H1 (cell line): Measurements from ENCODE around the gene CGN. TPM values are rescaled to one million over a fixed set of nuclear protein-coding genes. Genes with fewer than 3 reads are reported as not detected.

Experiments
- CTCF ChIA-PET: fragments of 300-600 bp; sonication (Branson Sonifier 250); formaldehyde crosslinking; loops from one replicate; lab custom pipeline; 2021; ENCODE audit not compliant: partially characterized antibody; lab: Charles Lee
- POLR2A ChIA-PET: fragments of 300-600 bp; sonication (Branson Sonifier 250); formaldehyde crosslinking; loops from one replicate; lab custom pipeline; 2021; ENCODE audit warnings: inconsistent platforms; ENCODE audit not compliant: partially characterized antibody; lab: Charles Lee
- DNase-seq, 2 experiments: peaks; one replicate each; pipeline versions ENCODE4 v3.0.0 to v3.0.0-alpha.2; 2010 to 2022; ENCODE audit warnings: low spot score in 2 of 2, low read depth in 1 of 2, mixed read lengths in 1 of 2
- FAIRE-seq: peaks from 2 replicates; lab custom pipeline; 2011; peaks lifted over from hg19 to GRCh38; lab: Jason Lieb, UNC
- H2AFZ ChIP-seq: 2 replicates; pipeline ENCODE4 v1.8.1; 2012; ENCODE audit warnings: low read length, inconsistent platforms
- H2AK5ac ChIP-seq: 2 replicates; pipeline ENCODE4 v1.6.1; 2013; ENCODE audit warnings: low read depth, low read length
- H2BK120ac ChIP-seq: replicated peaks from 2 replicates; pipeline ENCODE3; 2013; ENCODE audit warnings: low read depth, low read length, inconsistent platforms
- H2BK12ac ChIP-seq: 2 replicates; pipeline ENCODE4 v1.6.1; 2013; ENCODE audit warnings: low read depth, low read length
- H2BK15ac ChIP-seq: 2 replicates; pipeline ENCODE4 v1.6.1; 2013; ENCODE audit warnings: low read length
- H2BK20ac ChIP-seq: 2 replicates; pipeline ENCODE4 v1.6.1; 2013; ENCODE audit warnings: low read length
- H2BK5ac ChIP-seq: 2 replicates; pipeline ENCODE4 v1.6.1; 2013; ENCODE audit warnings: low read depth, low read length
- H3K14ac ChIP-seq: 2 replicates; pipeline ENCODE4 v1.6.1; 2013; ENCODE audit warnings: inconsistent platforms; ENCODE audit not compliant: insufficient read length
- H3K18ac ChIP-seq: 2 replicates; pipeline ENCODE4 v1.6.1; 2013; ENCODE audit warnings: low read length; ENCODE audit errors: extremely low read depth
- H3K23ac ChIP-seq: 2 replicates; pipeline ENCODE4 v1.6.1; 2013; ENCODE audit warnings: inconsistent platforms; ENCODE audit not compliant: insufficient read length
- H3K23me2 ChIP-seq: 2 replicates; pipeline ENCODE4 v1.6.1; 2013; ENCODE audit warnings: low read depth, low read length
- H3K27ac ChIP-seq: 2 replicates; pipeline ENCODE4 v1.6.1; 2011; ENCODE audit warnings: low read depth, low read length, inconsistent platforms
- H3K27me3 ChIP-seq, 4 experiments: replicated peaks in 1 of 4; 1 replicate in 1 of 4; 2 replicates in 3 of 4; pipeline versions ENCODE4 v1.6.1 to v1.8.1; 2011 to 2013; ENCODE audit warnings: low read length in 3 of 4, mild to moderate bottlenecking in 3 of 4, inconsistent platforms in 2 of 4, mixed read lengths in 2 of 4, moderate library complexity in 1 of 4; ENCODE audit not compliant: control insufficient read depth in 3 of 4, insufficient read depth in 3 of 4; ENCODE audit errors: extremely low read depth in 1 of 4
- H3K36me3 ChIP-seq, 4 experiments: 2 replicates each; pipeline versions ENCODE4 v1.6.1 to v1.8.1; 2011 to 2013; ENCODE audit warnings: mild to moderate bottlenecking in 4 of 4, low read length in 3 of 4, moderate library complexity in 2 of 4, control low read depth in 1 of 4, inconsistent platforms in 1 of 4; ENCODE audit not compliant: insufficient read depth in 4 of 4, control insufficient read depth in 2 of 4
- H3K4ac ChIP-seq: replicated peaks from 2 replicates; pipeline ENCODE3; 2013; ENCODE audit warnings: low read length, low read depth, mixed read lengths, inconsistent platforms; ENCODE audit not compliant: insufficient read length
- H3K4me1 ChIP-seq, 4 experiments: replicated peaks in 1 of 4; 1 replicate in 1 of 4; 2 replicates in 3 of 4; pipeline versions ENCODE4 v1.6.1 to v1.8.1; 2011 to 2013; ENCODE audit warnings: low read length in 3 of 4, inconsistent platforms in 2 of 4, mixed read lengths in 1 of 4; ENCODE audit not compliant: insufficient read depth in 4 of 4, control insufficient read depth in 3 of 4
- H3K4me2 ChIP-seq, 2 experiments: 2 replicates each; pipeline versions ENCODE4 v1.6.1 to v1.8.1; 2011 to 2013; ENCODE audit warnings: low read depth in 2 of 2, low read length in 2 of 2, control low read depth in 1 of 2, inconsistent platforms in 1 of 2, mild to moderate bottlenecking in 1 of 2; ENCODE audit not compliant: insufficient read depth in 1 of 2
- H3K4me3 ChIP-seq, 4 experiments: fragments of 200-600, 300-600 bp in 1 of 4; sonication (generic), shearing (Covaris generic), sonication (Bioruptor Twin) in 1 of 4; 2 replicates each; pipeline versions ENCODE4 v1.5.1 to v1.8.1; 2011 to 2016; ENCODE audit warnings: low read length in 4 of 4, low read depth in 3 of 4, control low read depth in 2 of 4, inconsistent platforms in 2 of 4, mild to moderate bottlenecking in 2 of 4, mixed read lengths in 1 of 4, moderate library complexity in 1 of 4; ENCODE audit not compliant: insufficient read depth in 2 of 4; ENCODE audit errors: extremely low read depth in 1 of 4
- H3K56ac ChIP-seq: replicated peaks from 2 replicates; pipeline ENCODE3; 2013; ENCODE audit warnings: low read depth, mild to moderate bottlenecking, mixed read lengths, low read length, inconsistent platforms; ENCODE audit not compliant: insufficient read length
- H3K79me1 ChIP-seq: 2 replicates; pipeline ENCODE4 v1.6.1; 2013; ENCODE audit warnings: low read depth, low read length, control low read depth
- H3K79me2 ChIP-seq, 2 experiments: 2 replicates each; pipeline versions ENCODE4 v1.6.1 to v1.8.1; 2012 to 2013; ENCODE audit warnings: low read length in 2 of 2, mild to moderate bottlenecking in 2 of 2, inconsistent platforms in 1 of 2; ENCODE audit not compliant: insufficient read depth in 2 of 2, control insufficient read depth in 1 of 2
- H3K9ac ChIP-seq, 4 experiments: replicated peaks in 1 of 4; 1 replicate in 1 of 4; 2 replicates in 3 of 4; pipeline versions ENCODE4 v1.6.1 to v1.8.1; 2011 to 2013; ENCODE audit warnings: low read depth in 3 of 4, low read length in 3 of 4, control low read depth in 2 of 4, mild to moderate bottlenecking in 2 of 4, moderate library complexity in 2 of 4, inconsistent platforms in 1 of 4; ENCODE audit errors: extremely low read depth in 1 of 4
- H3K9me3 ChIP-seq, 2 experiments: 2 replicates each; pipeline versions ENCODE4 v1.6.1 to v1.8.1; 2012 to 2013; ENCODE audit warnings: mild to moderate bottlenecking in 2 of 2, moderate library complexity in 2 of 2, control low read depth in 1 of 2, inconsistent platforms in 1 of 2, low read depth in 1 of 2, low read length in 1 of 2, mixed read lengths in 1 of 2; ENCODE audit not compliant: insufficient read depth in 2 of 2
- H4K20me1 ChIP-seq, 2 experiments: replicated peaks in 1 of 2; 2 replicates each; pipeline versions ENCODE3 to v1.8.1; 2011 to 2013; ENCODE audit warnings: inconsistent platforms in 2 of 2, low read length in 2 of 2, mild to moderate bottlenecking in 1 of 2; ENCODE audit not compliant: insufficient read depth in 2 of 2, control insufficient read depth in 1 of 2
- H4K5ac ChIP-seq: 2 replicates; pipeline ENCODE4 v1.6.1; 2013; ENCODE audit warnings: low read length, low read depth, mixed read lengths, inconsistent platforms; ENCODE audit not compliant: insufficient read length
- H4K8ac ChIP-seq: 2 replicates; pipeline ENCODE4 v1.8.0; 2013; ENCODE audit warnings: mild to moderate bottlenecking, moderate library complexity, low read length, inconsistent platforms; ENCODE audit not compliant: insufficient read depth; ENCODE audit errors: extremely low read depth
- H4K91ac ChIP-seq: replicated peaks from 2 replicates; pipeline ENCODE3; 2013; ENCODE audit warnings: low read length, mixed read lengths, inconsistent platforms; ENCODE audit not compliant: insufficient read length
- ASH2L ChIP-seq: fragments of 200-600, 300-600 bp; sonication (generic); IDR thresholded peaks from one replicate; pipeline ENCODE4 v1.7.1; 2017; ENCODE audit warnings: low read length
- BACH1 ChIP-seq: IDR thresholded peaks from 2 replicates; pipeline ENCODE4 v1.6.1; 2012; ENCODE audit warnings: low read length, improper control_type of control experiment
- BCL11A ChIP-seq, 2 experiments: IDR thresholded peaks; one replicate each; pipeline ENCODE4 v1.6.1; 2011; ENCODE audit warnings: low read depth in 2 of 2, low read length in 2 of 2, mild to moderate bottlenecking in 2 of 2
- BRCA1 ChIP-seq: IDR thresholded peaks from 2 replicates; pipeline ENCODE4 v1.6.1; 2012; ENCODE audit warnings: low read depth, low read length, improper control_type of control experiment
- CBX5 ChIP-seq: fragments of 300-800, 300-1000 bp; sonication (generic); IDR thresholded peaks from 2 replicates; pipeline ENCODE4 v1.7.1; 2016; ENCODE audit warnings: antibody characterized with exemption, low read length, low read depth
- CHD2 ChIP-seq: IDR thresholded peaks from 2 replicates; pipeline ENCODE4 v1.6.1; 2012; ENCODE audit warnings: low read length, improper control_type of control experiment
- GTF2F1 ChIP-seq: IDR thresholded peaks from 2 replicates; pipeline ENCODE4 v1.6.1; 2012; ENCODE audit warnings: low read depth, low read length, improper control_type of control experiment, borderline replicate concordance
- KDM5A ChIP-seq: fragments of 200-600 bp; IDR thresholded peaks from 2 replicates; pipeline ENCODE4 v1.7.1; 2012; ENCODE audit warnings: mild to moderate bottlenecking, low read length, inconsistent platforms, mixed read lengths
- POLR2A ChIP-seq, 2 experiments: IDR thresholded peaks; 1 replicate in 1 of 2; 2 replicates in 1 of 2; pipeline ENCODE4 v1.6.1; 2011; ENCODE audit warnings: low read depth in 2 of 2, low read length in 2 of 2, mild to moderate bottlenecking in 2 of 2; ENCODE audit errors: control extremely low read depth in 1 of 2
- POLR2AphosphoS5 ChIP-seq: IDR thresholded peaks from 2 replicates; pipeline ENCODE4 v1.6.1; 2011; ENCODE audit warnings: low read depth, low read length
- RFX5 ChIP-seq: IDR thresholded peaks from 2 replicates; pipeline ENCODE4 v1.6.1; 2011; ENCODE audit warnings: low read depth, low read length, improper control_type of control experiment, borderline replicate concordance
- SIX5 ChIP-seq: IDR thresholded peaks from 2 replicates; pipeline ENCODE4 v1.6.1; 2011; ENCODE audit warnings: mild to moderate bottlenecking, low read depth, low read length
- SP1 ChIP-seq: IDR thresholded peaks from 2 replicates; pipeline ENCODE4 v1.6.1; 2011; ENCODE audit warnings: low read depth, low read length
- TEAD4 ChIP-seq: IDR thresholded peaks from 2 replicates; pipeline ENCODE4 v1.6.1; 2012; ENCODE audit warnings: low read depth, low read length, inconsistent platforms, mixed read lengths
- WGBS, 2 experiments: shearing (Covaris generic) in 1 of 2; methylation state at CpG; one replicate each; pipeline versions ENCODE4 v1.1.6 to v1.1.7; 2013 to 2015; ENCODE audit warnings: low lambda C conversion rate in 2 of 2, mixed read lengths in 2 of 2, inconsistent platforms in 1 of 2, low coverage in 1 of 2, missing lambda C conversion rate in 1 of 2; ENCODE audit not compliant: insufficient replicate concordance in 2 of 2, insufficient coverage in 1 of 2, insufficient read length in 1 of 2; ENCODE audit errors: extremely low coverage in 1 of 2, missing lambda C conversion rate in 1 of 2; 5-methylcytosine and 5-hydroxymethylcytosine counted together
- polyA plus RNA-seq, 7 experiments: library from polyadenylated mRNA; depleted of rRNA in 3 of 7; stranded (reverse) in 5 of 7; unstranded in 2 of 7; fragments of >200 nt in 5 of 7; fragments of 200-250 nt in 2 of 7; gene quantifications; 1 replicate in 5 of 7; 2 replicates in 1 of 7; 4 replicates in 1 of 7; pipeline versions ENCODE4 v1.2.1 to v1.2.3, GENCODE V29; 2011 to 2013; ENCODE audit warnings: missing spikeins in 2 of 7, mixed read lengths in 2 of 7
- total RNA-seq: library from RNA; stranded (reverse); fragmentation: NEBNext Ultra II Directional; extraction: Animal tissue kit (Norgen Biotek cat#: 25700); gene quantifications from 2 replicates; pipeline ENCODE4 v1.2.1, GENCODE V29; 2021

Gene CGN
- total and polyA plus RNA-seq, 2 of the 8 experiments (the other 6 are each of a cell fraction or from before 2014, with no cell fraction given), result 15.9 to 52.7 TPM

DNA sequence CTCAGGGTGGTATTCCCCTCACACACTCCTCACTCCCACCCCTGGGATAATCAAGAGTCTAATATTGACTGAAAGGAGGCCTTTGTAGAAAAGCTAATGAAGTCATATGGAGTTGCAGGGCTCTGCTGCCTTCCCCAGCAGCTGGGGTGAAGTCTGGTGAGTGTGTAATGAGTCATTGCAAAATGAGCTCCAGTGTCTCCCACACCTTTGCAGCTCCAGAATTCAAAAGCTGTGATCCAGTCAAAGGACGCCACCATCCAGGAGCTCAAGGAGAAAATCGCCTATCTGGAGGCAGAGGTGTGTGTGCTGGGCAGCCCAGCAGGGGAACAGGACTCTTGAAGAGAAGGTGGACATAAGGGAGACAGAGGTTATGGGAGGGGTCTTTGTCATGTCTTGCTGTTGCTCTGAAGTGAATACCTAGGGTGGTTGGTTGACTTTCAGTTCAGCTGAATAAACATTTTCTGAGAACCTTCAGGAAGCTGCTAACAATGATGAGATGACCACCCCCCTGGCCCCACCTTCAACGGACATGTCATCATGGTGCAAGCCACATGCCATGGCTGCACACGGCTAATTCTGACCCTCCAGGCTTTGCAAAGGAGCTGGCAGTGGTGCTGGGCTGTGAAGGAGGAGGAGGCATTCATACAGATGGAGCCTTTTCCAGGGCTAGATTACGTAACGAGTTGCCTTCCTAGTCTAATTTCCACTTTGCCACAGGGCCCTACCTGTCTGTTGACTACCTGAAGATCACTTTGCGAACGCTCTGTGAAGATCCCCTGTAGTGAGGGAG, 68.4 kb downstream of the CGN start:
- H2AK5ac ChIP-seq, result no peak overlapping the region
- H2BK20ac ChIP-seq, result no peak overlapping the region
- FAIRE-seq (no peak), DNase-seq (no peak)
- H3K79me2 ChIP-seq, result no peaks in the 10 kb centered on the region
- H3K4ac ChIP-seq, result no peak overlapping the region
- TF ChIP-seq KDM5A (no peak), BRCA1 (no peak), SP1 (no peak), BACH1 (no peak), ASH2L (no peak), CHD2 (no peak), SIX5 (no peak), TEAD4 (no peak), BCL11A (IDR thresholded peaks at IDR 0.05; ENCODE audit: low read depth in 2 of 2, low read length in 2 of 2) (no peak), POLR2A (IDR thresholded peaks at IDR 0.05; ENCODE audit: control extremely low read depth in 1 of 2, low read depth in 2 of 2, low read length in 2 of 2) (no peak), GTF2F1 (no peak), POLR2AphosphoS5 (no peak), CBX5 (no peak), RFX5 (no peak)
- H4K20me1 ChIP-seq, result no peaks in the 10 kb centered on the region
- H3K27ac ChIP-seq, result no peak overlapping the region
- 87% methylated on average over 8 of the region's 8 CpGs; no CpG with 5 or more reads in 1 of the 2 experiments for WGBS, 2 experiments
- ChIA-PET CTCF (interaction anchor here (1.0 to 2.7 kb wide), 2 partner anchors 14 to 15 kb away, joined by 6 to 12 read pairs; no protein-coding TSS in a partner anchor), POLR2A (interaction anchor here (1.0 kb wide), 1 partner anchor 14 kb away, joined by 3 read pairs; no protein-coding TSS in a partner anchor)
- H3K23ac ChIP-seq, result no peak overlapping the region
- H3K4me3 ChIP-seq, result no peak overlapping the region
- no peak overlapping the region for H4K5ac ChIP-seq
- H3K18ac ChIP-seq, result no peak overlapping the region
- no peak overlapping the region for H4K91ac ChIP-seq
- no peak overlapping the region for H2BK5ac ChIP-seq
- no peak overlapping the region for H4K8ac ChIP-seq
- no peak overlapping the region for H3K9ac ChIP-seq
- H3K56ac ChIP-seq, result no peak overlapping the region
- H2AFZ ChIP-seq, result no peak overlapping the region
- no peaks in the 10 kb centered on the region for H3K23me2 ChIP-seq
- H2BK120ac ChIP-seq, result no peak overlapping the region
- H3K9me3 ChIP-seq, result no peaks in the 10 kb centered on the region
- no peak overlapping the region for H3K14ac ChIP-seq
- H3K4me2 ChIP-seq, result no peak overlapping the region
- peaks cover 0 to 5% (median under 1%) of the 10 kb centered on the region in 4 experiments; a peak in 2 of 7 replicates for H3K4me1 ChIP-seq
- H3K27me3 ChIP-seq, result no peaks in the 10 kb centered on the region
- H3K36me3 ChIP-seq, result peaks cover 0 to 23% (median 12%) of the 10 kb centered on the region in 4 experiments
- H3K79me1 ChIP-seq, result no peaks in the 10 kb centered on the region
- no peak overlapping the region for H2BK12ac ChIP-seq
- no peak overlapping the region for H2BK15ac ChIP-seq
